GM20431 (cell line): Measurements from ENCODE around the gene SPG7.

ENCODE experiments used
- in situ Hi-C: fragments of 300-500 bp; cut with MseI, MboI; formaldehyde crosslinking; loops from one replicate; pipeline ENCODE4 v1.15.0; 2020; ENCODE audit warnings: low sequenced_read_pairs; ENCODE audit not compliant: unreplicated experiment

The SPG7 gene

DNA sequence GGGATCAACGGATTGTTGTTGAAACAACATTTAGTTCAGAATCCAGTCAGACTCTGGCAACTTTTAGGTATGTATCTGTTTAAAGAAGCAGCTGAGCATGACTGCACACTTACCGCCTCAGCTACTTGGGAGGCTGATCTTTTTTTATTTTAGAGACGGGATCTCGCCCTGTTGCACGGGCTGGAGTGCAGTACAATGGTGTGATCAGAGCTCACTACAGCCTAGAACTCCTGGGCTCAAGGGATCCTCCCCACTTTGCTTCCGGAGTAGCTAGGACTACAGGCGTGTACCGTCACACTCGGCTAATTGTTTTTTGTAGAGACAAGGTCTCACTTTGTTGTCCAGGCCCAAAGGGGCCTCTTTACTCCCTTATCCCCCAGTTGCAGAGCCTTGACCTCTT, 2.3 kb downstream of the SPG7 start:
- in situ Hi-C loops, result no loop called here

DNA sequence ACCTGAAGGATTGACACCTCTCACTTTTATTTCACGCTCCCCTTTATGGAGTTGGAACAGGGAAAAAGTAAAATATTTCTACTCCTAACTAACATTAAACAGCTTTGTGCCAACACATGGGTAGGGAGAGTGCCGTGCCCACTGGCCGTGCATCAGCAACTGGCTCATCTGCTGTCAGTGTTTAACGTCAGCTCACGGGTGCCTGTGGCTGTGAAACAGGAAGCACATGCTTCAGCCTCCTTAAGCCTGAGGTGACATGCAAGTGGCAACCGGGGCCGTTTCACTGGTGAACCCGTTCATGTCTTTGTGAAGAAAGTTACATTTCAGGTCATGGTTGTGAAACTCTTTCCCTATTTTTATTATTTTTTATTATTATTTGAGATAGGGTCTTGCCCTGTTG, 3.2 kb downstream of the SPG7 start:
- in situ Hi-C loops, result no loop called here

GRCh38 chr16:89512453-89512852, 4.2 kb downstream of the SPG7 start:
- in situ Hi-C loops, result no loop called here

GRCh38 chr16:89517128-89517527, 8.9 kb downstream of the SPG7 start:
- in situ Hi-C loops, result no loop called here

GRCh38 chr16:89519881-89520280, 11.7 kb downstream of the SPG7 start:
- in situ Hi-C loops, result no loop called here

GRCh38 chr16:89522287-89522686, 14.1 kb downstream of the SPG7 start:
- in situ Hi-C loops, result no loop called here

DNA sequence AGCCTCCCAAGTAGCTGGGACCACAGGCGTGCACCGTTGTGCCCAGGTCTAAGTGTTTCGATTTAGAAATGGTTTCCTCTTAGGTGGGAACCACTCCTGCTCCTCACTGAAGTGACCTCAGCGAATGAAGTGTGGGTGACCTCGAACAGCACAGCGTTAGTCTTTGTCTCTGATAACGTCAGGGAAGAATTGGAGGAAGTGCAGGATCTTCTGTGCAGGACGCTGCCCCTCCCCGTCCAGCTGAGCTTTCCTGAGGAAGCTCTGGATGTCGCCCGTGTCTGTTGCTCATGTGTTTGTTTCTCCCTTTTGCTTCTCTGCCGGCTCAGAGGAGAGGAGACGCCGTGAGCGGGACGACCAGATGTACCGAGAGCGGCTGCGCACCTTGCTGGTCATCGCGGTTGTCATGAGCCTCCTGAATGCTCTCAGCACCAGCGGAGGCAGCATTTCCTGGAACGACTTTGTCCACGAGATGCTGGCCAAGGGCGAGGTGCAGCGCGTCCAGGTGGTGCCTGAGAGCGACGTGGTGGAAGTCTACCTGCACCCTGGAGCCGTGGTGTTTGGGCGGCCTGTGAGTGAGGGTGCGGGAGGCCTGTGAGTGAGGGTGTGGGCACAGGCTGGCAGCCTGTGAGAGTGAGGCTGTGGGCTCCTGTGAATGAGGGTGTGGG, 15.6 kb downstream of the SPG7 start:
- in situ Hi-C loops, result no loop called here

DNA sequence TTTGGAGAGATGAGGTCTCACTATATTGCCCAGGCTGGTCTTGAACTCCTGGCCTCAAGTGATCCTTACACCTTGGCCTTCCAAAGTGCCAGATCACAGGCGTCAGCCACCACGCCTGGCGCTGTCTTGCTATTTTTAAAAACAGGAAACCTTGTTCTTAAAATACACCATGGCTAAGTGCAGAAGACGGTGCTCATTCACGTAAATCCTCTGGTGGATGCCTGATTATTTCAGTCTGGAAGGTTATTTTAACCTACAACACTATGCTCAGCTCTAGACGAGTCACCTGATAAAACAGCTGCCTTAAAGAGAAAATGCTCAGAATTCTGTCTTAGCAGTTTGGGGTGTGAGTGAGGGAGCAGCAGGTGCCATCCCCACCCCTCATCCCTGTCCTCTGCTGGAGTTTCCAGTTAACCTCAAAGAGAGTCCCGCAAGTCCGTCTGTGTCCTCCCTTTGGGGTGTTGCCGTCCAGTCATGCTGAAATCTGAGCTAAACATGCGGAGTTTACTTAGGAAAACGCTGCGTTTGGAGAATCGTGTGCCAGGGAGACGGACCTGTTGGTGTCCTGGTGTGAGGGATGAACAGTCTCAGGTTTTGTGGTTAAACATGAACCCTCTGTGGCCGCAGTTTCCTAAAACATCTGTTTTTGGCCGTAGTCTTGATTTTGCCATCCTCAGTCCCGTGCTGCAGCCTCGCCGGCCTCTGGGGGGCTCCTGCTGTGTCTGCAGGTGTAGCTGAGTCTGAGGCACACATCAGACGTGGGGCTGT, 17.1 kb downstream of the SPG7 start:
- in situ Hi-C loops, result no loop called here

GRCh38 chr16:89529097-89529496, 20.9 kb downstream of the SPG7 start:
- in situ Hi-C loops, result no loop called here

- in situ Hi-C loops, result no loop called here
Observed at GRCh38 chr16:89530401-89531381, 22.5 kb downstream of the SPG7 start.

DNA sequence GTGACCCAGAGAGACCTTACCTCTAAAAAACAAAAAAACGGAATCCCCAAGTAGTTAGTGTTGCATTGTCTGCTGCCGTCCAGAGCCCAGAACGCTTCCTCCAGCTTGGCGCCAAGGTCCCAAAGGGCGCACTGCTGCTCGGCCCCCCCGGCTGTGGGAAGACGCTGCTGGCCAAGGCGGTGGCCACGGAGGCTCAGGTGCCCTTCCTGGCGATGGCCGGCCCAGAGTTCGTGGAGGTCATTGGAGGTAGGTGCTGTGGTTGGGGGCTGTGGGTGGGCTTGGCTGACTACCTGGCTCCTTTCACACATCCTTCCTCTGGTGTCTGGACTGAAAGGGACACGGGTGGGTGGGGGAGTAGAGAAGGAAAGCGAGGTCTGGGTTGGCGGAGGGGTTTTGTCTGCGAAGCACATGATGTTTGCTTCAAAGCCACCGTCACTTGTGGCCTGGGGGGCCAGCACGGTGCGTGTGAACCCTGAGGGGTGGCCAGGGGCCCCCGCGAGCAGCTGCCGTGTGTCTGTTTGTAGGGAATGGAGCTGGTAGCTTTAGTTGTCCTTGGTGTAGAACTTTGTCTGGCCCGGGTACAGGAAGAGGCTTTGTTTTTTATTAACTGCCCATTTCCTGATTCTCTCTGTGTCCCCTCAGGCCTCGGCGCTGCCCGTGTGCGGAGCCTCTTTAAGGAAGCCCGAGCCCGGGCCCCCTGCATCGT, 23.8 kb downstream of the SPG7 start:
- in situ Hi-C loops, result no loop called here

- in situ Hi-C loops, result no loop called here
Observed at GRCh38 chr16:89534252-89534756, 26.1 kb downstream of the SPG7 start.

DNA sequence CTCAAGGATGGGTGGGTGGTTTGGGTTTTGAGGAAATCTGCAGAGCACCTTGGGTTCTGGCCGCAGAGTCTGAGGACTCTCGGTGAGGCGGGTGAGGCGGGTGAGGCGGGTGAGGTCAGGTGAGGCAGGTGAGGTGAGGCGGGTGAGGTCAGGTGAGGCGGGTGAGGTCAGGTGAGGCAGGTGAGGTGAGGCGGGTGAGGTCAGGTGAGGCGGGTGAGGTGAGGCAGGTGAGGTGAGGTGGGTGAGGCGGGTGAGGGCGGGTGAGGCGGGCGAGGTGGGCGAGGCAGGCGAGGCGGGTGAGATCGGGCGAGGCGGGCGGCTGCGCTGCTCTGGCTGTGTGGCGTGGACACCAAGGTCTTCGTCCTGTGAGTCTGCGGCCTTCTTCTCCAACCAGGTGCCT, 28.2 kb downstream of the SPG7 start:
- in situ Hi-C loops, result no loop called here

DNA sequence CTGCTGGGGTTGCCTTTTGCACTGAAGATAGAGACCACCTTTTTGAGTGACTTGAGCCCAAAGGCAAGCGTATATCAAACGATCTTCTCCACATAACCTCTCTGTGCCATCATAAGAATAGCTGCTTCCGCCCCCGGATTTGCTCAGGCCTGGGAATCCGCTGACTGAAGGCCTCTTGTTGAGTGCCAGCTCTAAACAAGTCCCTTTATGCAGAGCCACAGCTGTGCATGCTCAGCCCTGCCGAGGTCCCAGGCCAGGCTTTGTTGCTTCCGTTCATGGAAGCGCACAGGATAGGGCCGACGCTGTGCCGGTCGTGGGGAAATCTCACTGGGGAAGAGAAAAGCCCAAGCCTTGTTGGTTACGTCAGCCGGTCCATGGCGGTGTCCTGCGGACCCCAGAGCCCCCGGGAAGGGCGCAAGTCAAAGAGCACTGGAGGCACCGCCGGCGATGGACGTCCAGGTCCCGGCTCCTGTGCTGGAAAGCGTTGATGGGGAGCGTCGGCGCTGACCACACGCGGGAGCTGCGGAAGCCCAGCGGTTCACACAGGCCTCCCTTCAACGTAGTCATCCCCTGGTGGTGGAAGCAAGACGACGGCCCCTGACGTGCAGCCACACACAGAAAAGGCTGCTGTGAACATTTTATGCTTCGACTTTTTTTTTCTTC, 28.8 kb downstream of the SPG7 start:
- in situ Hi-C loops, result no loop called here

GRCh38 chr16:89537549-89537925, 29.3 kb downstream of the SPG7 start:
- in situ Hi-C loops, result no loop called here

DNA sequence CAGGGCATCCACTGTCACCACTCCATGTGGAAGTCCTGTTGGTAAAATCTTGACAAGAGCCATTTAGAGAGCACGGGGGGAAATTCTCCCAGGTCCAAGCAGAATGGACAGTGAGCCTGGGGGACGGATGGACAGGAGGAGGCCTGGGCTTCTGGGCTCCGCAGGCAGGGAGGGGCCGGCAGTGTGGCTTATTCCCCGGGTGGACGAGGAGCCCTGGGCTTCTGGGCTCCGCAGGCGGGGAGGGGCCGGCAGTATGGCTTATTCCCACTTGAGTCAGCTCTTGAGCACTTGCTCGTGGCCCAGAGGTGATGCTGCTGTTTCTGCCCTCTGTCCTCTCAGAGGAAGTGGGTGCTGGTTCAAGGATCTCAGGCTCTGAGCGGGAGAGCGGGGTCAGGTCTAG, 30.1 kb downstream of the SPG7 start:
- in situ Hi-C loops, result no loop called here

DNA sequence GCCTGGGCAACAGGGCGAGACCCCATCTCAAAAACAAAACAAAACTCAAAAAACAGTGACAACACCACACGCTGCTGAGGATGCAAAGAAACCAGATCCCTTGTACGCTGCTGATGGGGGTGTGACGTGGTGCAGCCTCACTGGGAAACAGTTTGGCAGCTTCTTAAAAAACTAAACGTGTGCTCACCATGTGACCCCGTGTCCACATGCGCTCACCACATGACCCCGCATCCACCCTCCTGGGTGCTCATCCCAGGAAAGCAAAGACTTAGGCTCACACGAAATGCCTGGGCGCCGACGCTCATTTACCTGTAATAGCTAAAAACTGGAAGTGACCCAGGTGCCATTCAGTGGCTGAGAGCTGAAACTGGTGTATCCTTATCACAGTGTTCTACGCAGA, 32.4 kb downstream of the SPG7 start:
- in situ Hi-C loops, result no loop called here

- in situ Hi-C loops, result no loop called here
Observed at GRCh38 chr16:89541792-89542191, 33.6 kb downstream of the SPG7 start.

DNA sequence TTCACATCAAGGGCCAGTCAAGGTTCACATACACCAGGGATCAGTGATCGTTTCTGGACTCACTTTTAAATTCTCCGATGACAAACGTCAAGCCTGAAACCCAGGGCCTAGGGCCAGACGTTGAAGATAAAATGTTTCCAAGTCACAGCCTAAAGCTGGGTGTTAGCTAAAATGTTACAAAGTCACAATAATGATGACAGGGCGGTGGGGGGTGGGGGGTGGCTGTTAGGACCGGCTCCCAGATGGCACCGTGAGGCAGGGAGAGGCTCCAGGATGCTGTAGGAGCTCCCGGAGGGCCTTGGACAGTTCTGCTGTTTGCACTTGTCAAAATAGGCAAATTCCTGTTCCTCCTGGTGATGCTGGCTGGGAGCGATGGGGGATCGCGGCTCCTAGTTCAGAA, 35.9 kb downstream of the SPG7 start:
- in situ Hi-C loops, result no loop called here

- in situ Hi-C loops, result no loop called here
Observed at GRCh38 chr16:89544713-89545043, 36.5 kb downstream of the SPG7 start.
